Ovary (tissue), 3 donors: ENCODE measurements around the gene TTLL5.

ENCODE experiments used
- CTCF ChIP-seq, 3 donors: fragments of 450-650 bp in 2 of 3; fragments of 200-600 bp in 1 of 3; IDR thresholded peaks; one replicate each; pipeline versions ENCODE4 v1.5.1 to v1.8.0; 2016 to 2022; ENCODE audit warnings: antibody characterized with exemption in 3 of 3, mild to moderate bottlenecking in 1 of 3
- EP300 ChIP-seq: sonication (generic); formaldehyde crosslinking; IDR thresholded peaks from one replicate; pipeline ENCODE4 v1.6.1; 2017; ENCODE audit warnings: antibody characterized with exemption
- POLR2A ChIP-seq: fragments of 450-650 bp; IDR thresholded peaks from one replicate; pipeline ENCODE4 v1.6.1; 2017; ENCODE audit warnings: antibody characterized with exemption, mild to moderate bottlenecking, moderate library complexity
- donor health status: DM: no; HTN: no; CAD: no.

DNA sequence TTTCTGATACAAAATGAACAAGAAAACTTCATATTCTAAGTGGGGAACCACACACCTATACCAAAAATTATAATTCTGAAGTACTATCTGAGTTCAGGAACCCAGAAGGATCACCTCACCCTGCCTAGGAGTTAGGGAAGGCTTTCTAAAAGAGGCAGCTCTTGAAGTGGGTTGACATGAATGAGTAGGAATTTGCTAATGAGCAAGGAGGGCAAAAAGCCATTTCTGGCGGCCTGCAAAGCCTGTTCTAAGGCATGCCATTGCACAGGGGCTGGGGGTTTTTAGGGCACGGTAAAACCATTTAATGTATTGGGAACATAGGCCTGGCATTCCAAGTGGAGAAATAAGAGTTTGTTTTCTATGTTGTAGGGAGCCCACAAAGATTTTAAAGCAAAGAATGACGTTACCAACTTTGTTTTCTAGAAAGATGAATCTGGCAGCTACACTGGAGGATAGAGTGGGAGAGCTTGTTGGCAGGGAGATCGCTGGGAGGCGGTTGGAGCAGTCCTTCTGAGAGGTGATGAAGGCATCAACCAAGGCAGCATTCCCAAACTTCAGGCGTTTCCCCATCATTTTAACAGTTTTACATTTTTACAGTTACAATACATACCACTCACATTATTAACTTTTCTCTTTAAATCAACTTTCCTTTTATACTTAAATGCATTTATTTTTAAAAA is 338.6 kb downstream of the TTLL5 start:
- TF ChIP-seq EP300 (no peak), CTCF (IDR thresholded peaks at IDR 0.05) (no peak), POLR2A (no peak)
